Gastroesophageal sphincter (tissue), 4 donors: ENCODE measurements around the gene NOS3. TPM values are rescaled to one million over a fixed set of nuclear protein-coding genes. Genes with fewer than 3 reads are reported as not detected.
A peak's percentile ranks its signal among the peaks of the same experiment; 100 is the strongest.

Source experiments
- ATAC-seq: fragments of 150-250 bp; one replicate; pipeline ENCODE4 v1.9.1; 2016; ENCODE audit warnings: mild to moderate bottlenecking, moderate library complexity
- H3K27ac ChIP-seq, 4 donors: fragments of 200-600 bp; sonication (generic) in 3 of 4; 1 replicate in 3 of 4; 2 replicates in 1 of 4; pipeline ENCODE4 v1.5.1; 2016 to 2019
- H3K27me3 ChIP-seq: fragments of 200-600 bp; sonication (generic); one replicate; pipeline ENCODE4 v1.5.1; 2019
- H3K36me3 ChIP-seq, 2 donors: fragments of 200-600 bp; sonication (generic); one replicate each; pipeline ENCODE4 v1.5.1; 2019; ENCODE audit warnings: control low read depth in 1 of 2
- H3K4me1 ChIP-seq, 3 donors: fragments of 200-600 bp; sonication (generic); 1 replicate in 2 of 3; 2 replicates in 1 of 3; pipeline ENCODE4 v1.5.1; 2016 to 2019; ENCODE audit warnings: control low read depth in 2 of 3
- H3K4me3 ChIP-seq, 2 donors: fragments of 200-600 bp; sonication (generic); one replicate each; pipeline ENCODE4 v1.5.1; 2019; ENCODE audit warnings: mild to moderate bottlenecking in 1 of 2, moderate library complexity in 1 of 2
- H3K9me3 ChIP-seq, 3 donors: fragments of 200-600 bp; sonication (generic); one replicate each; pipeline ENCODE4 v1.5.1; 2017 to 2019; ENCODE audit warnings: control low read depth in 2 of 3
- EP300 ChIP-seq: sonication (generic); formaldehyde crosslinking; IDR thresholded peaks from one replicate; pipeline ENCODE4 v1.6.1; 2017; ENCODE audit warnings: antibody characterized with exemption, mild to moderate bottlenecking
- POLR2A ChIP-seq, 2 donors: fragments of 450-650 bp; IDR thresholded peaks; one replicate each; pipeline ENCODE4 v1.6.1; 2017; ENCODE audit warnings: antibody characterized with exemption in 2 of 2, mild to moderate bottlenecking in 2 of 2, moderate library complexity in 1 of 2
- POLR2AphosphoS5 ChIP-seq: sonication (generic); formaldehyde crosslinking; IDR thresholded peaks from one replicate; pipeline ENCODE4 v1.6.1; 2017; ENCODE audit warnings: antibody characterized with exemption
- WGBS, 2 donors: methylation state at CpG; one replicate each; pipeline ENCODE4 v1.1.5; 2018; ENCODE audit warnings: low coverage in 1 of 2; 5-methylcytosine and 5-hydroxymethylcytosine counted together
- total RNA-seq, 4 donors: library from RNA; depleted of rRNA; stranded (reverse); fragments of >200 nt; gene quantifications; one replicate each; pipeline ENCODE4 v1.1.0, GENCODE V29; 2016
- TF ChIP-seq, protein P1 (sequence below), 4 experiments: fragments of 200-600 bp in 2 of 4; fragments of 450-650 bp in 2 of 4; sonication (generic) in 1 of 4; IDR thresholded peaks; one replicate each; pipeline ENCODE4 v1.5.1; 2017 to 2019; ENCODE audit warnings: antibody characterized with exemption in 4 of 4, mild to moderate bottlenecking in 2 of 4, moderate library complexity in 2 of 4

Gene NOS3
- total RNA-seq, 4 donors from 2014 or later, result 6.8 to 29.4 (median 13.5) TPM

DNA sequence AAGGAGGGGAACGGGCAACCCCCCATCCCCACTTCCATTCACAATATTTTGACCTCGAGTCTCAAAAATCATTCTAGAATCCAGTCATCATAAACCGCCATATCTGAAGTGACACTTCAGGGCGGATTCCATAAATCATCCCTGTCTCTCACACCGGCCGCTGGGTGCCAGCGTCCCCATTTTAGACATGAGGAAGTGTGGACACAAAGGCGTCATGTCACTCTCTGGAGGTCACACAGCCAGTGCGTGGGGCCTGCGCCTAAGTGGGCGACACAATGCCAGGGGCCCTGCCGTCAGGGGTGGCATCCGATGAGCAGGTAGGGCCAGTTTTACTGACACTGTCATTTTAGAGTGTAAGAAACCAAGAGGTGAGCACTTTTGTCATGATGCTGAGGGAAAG lies 32.2 kb upstream of the NOS3 start:
- H3K27ac ChIP-seq, result peak overlapping the region in 3 of 4 donors; percentile 10 to 85 (median 81)
- H3K4me3 ChIP-seq, result no peak overlapping the region
- H3K9me3 ChIP-seq, result no peaks in the 10 kb centered on the region
- no peak for ATAC-seq
- TF ChIP-seq POLR2AphosphoS5 (no peak), EP300 (no peak), POLR2A (IDR thresholded peaks at IDR 0.05) (no peak)
- TF ChIP-seq, protein P1, sequence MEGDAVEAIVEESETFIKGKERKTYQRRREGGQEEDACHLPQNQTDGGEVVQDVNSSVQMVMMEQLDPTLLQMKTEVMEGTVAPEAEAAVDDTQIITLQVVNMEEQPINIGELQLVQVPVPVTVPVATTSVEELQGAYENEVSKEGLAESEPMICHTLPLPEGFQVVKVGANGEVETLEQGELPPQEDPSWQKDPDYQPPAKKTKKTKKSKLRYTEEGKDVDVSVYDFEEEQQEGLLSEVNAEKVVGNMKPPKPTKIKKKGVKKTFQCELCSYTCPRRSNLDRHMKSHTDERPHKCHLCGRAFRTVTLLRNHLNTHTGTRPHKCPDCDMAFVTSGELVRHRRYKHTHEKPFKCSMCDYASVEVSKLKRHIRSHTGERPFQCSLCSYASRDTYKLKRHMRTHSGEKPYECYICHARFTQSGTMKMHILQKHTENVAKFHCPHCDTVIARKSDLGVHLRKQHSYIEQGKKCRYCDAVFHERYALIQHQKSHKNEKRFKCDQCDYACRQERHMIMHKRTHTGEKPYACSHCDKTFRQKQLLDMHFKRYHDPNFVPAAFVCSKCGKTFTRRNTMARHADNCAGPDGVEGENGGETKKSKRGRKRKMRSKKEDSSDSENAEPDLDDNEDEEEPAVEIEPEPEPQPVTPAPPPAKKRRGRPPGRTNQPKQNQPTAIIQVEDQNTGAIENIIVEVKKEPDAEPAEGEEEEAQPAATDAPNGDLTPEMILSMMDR (IDR thresholded peaks at IDR 0.05), result no peak
- peaks cover 0 to 78% (median 42%) of the 10 kb centered on the region in 3 donors for H3K4me1 ChIP-seq
- H3K36me3 ChIP-seq, result no peaks in the 10 kb centered on the region
- 76 to 88% methylated on average over 3 to 11 of the region's 13 CpGs for WGBS, 2 donors
- no peaks in the 10 kb centered on the region for H3K27me3 ChIP-seq

DNA sequence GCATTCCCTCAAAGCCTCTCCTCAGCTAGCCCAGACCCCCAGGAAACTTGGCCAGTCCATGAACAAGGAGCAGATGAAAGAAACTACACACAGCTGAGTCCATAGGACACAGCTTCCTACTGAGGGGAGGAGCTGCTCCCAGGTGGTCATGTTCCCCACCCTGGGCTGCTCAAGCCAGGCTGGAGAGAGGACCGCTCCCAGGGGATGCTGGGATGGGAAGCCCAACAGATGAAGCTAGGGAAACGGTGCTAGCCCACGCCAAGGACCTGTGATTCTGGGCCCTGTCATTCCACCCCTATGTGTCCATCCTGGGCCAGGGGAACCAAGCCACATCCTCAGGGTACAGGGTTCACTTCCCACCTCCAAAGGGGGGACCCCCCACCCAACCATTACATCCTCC lies 31.7 kb upstream of the NOS3 start:
- no peak for TF ChIP-seq POLR2A (IDR thresholded peaks at IDR 0.05)
- no peak for TF ChIP-seq POLR2AphosphoS5
- no peak for TF ChIP-seq EP300
- TF ChIP-seq, protein P1 (IDR thresholded peaks at IDR 0.05), result no peak

DNA sequence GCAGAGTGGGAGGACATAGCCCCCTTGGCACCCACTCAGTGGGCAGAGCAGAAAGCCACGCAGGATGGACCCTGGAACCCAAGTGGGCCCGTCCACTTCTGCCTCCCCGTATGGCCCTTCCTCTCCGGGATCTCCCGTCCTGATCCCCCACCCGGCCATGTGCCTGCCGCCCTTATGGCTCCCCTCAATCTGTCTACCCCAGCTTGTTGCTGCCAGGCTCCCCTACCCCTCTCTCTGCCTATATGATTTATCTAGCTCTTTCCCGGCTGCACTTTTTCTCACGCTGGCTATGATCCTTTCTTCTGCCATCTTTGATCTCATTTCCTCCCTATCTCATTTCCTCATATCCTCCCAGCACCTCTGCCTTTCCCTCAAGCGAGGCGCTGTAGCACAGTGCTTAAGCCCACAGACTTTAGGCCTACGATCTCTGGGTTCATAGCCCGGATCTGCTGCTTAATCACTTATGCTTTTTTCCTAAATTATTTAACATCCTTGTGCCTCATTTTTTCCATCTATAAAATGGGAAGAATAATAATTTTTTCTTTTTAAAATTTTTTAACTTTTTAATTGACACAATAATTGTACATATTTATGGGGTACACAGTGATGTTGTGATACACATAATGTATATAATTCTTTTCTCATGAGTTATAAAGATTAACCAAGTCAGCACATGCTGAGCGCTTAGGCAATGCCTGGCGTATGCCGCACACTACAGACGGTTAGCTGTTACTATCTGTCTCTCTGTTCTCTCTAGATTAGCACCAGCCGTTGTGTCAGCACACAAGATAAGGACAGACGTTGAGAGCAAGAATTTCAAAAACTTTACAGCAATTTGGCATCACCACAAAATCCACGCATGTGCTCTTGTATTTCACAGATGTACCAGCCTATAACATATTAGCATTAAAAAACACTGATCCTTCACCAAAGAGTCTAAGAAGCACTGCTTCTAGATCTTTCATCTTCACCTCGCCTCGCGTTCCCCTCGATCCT lies 30.8 kb upstream of the NOS3 start:
- TF ChIP-seq, protein P1 (IDR thresholded peaks at IDR 0.05), result no peak
- TF ChIP-seq EP300 (no peak), POLR2A (IDR thresholded peaks at IDR 0.05) (no peak), POLR2AphosphoS5 (no peak)
- peaks cover 0 to 78% (median 42%) of the 10 kb centered on the region in 3 donors for H3K4me1 ChIP-seq
- ATAC-seq, result no peak
- WGBS, 2 donors, result 74 to 79% methylated on average over 15 to 23 of the region's 24 CpGs
- H3K9me3 ChIP-seq, result no peaks in the 10 kb centered on the region
- peak overlapping the region in 3 of 4 donors; percentile 7 to 81 (median 77) for H3K27ac ChIP-seq
- no peaks in the 10 kb centered on the region for H3K27me3 ChIP-seq
- no peaks in the 10 kb centered on the region for H3K36me3 ChIP-seq
- no peak overlapping the region for H3K4me3 ChIP-seq

More for the DNA sequence above, 31.7 kb upstream of the NOS3 start:
- no peak for ATAC-seq
- Histone ChIP-seq H3K9me3 (no peaks in the 10 kb centered on the region), H3K36me3 (no peaks in the 10 kb centered on the region), H3K4me1 (peaks cover 0 to 78% (median 42%) of the 10 kb centered on the region in 3 donors), H3K4me3 (no peak overlapping the region), H3K27ac (peak overlapping the region in 1 of 4 donors; percentile 24), H3K27me3 (no peaks in the 10 kb centered on the region)
- WGBS, 2 donors, result no CpG with 5 or more reads among the region's 3 CpGs

DNA sequence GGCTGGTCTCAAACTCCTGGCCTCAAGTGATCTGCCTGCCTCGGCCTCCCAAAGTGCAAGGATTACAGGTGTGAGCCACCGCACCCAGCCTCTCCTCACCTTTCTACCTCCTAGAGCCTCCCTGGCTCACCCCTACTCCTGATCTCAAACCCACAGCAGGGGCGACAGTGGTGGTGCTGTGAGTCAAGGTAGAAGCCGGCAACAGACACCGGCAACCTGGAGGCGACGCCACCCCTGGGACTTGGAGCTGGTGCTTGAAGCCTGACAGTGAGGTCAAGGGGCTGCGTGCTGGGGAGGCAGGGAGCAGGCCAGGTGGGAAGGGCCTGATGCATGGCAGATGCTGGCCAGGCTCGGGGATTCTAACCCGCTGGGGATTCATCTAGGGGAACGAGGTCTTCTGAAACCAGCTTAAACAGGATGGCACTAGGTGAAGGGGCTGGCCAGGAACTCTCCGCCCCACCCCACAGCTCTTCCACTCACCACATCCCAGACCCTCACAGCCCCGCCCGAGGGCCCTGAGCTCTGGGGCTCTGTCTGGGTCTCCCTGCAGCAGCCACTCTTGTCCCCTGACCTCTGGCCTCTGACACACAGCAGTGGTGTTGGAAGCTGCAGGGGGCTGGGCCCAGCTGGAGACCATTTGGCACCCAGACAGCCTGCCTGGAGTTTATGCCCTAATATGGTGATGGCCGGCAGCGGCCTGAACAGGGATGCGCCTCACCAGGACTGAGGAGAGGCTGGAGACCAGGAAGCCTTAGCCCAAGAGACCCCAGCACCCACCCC lies 29.1 kb upstream of the NOS3 start:
- no peaks in the 10 kb centered on the region for H3K36me3 ChIP-seq
- peaks cover 0 to 78% (median 34%) of the 10 kb centered on the region in 3 donors for H3K4me1 ChIP-seq

More for the DNA sequence above, 29.1 kb upstream of the NOS3 start:
- WGBS, 2 donors, result 79% methylated on average over 5 of the region's 17 CpGs; no CpG with 5 or more reads in 1 of the 2 donors
- H3K27ac ChIP-seq, result peak overlapping the region; percentile 22 to 81 (median 77)
- TF ChIP-seq POLR2A (IDR thresholded peaks at IDR 0.05) (no peak), EP300 (no peak), POLR2AphosphoS5 (no peak)
- TF ChIP-seq, protein P1 (IDR thresholded peaks at IDR 0.05), result no peak
- ATAC-seq, result no peak
- no peaks in the 10 kb centered on the region for H3K27me3 ChIP-seq
- no peaks in the 10 kb centered on the region for H3K9me3 ChIP-seq
- no peak overlapping the region for H3K4me3 ChIP-seq
